GM18519 (cell line): Measurements from ENCODE around the gene VEGFC.

ENCODE experiments used
- ATAC-seq: cut with Tn5 transposase; IDR thresholded peaks from one replicate; pipeline ENCODE4 v1.9.1; 2021; ENCODE audit warnings: mild to moderate bottlenecking, moderate library complexity; ENCODE audit not compliant: unreplicated experiment, low FRiP score

The VEGFC gene

GRCh38 chr4:176718881-176719280 is 73.8 kb downstream of the VEGFC start:
- no peak for ATAC-seq

GRCh38 chr4:176717237-176717636 is 75.5 kb downstream of the VEGFC start:
- no peak for ATAC-seq

- no peak for ATAC-seq
Measured at GRCh38 chr4:176709417-176709816, 83.3 kb downstream of the VEGFC start.

- no peak for ATAC-seq
Measured at GRCh38 chr4:176708771-176709311, 83.9 kb downstream of the VEGFC start.

GRCh38 chr4:176690716-176691115 is 102.0 kb downstream of the VEGFC start:
- ATAC-seq = no peak

- ATAC-seq = no peak
Measured at GRCh38 chr4:176680668-176681180, 112.0 kb downstream of the VEGFC start.

GRCh38 chr4:176676901-176677300 is 115.8 kb downstream of the VEGFC start:
- no peak for ATAC-seq

GRCh38 chr4:176675810-176676209 is 116.9 kb downstream of the VEGFC start:
- ATAC-seq = no peak

GRCh38 chr4:176671532-176671931 is 121.2 kb downstream of the VEGFC start:
- ATAC-seq = no peak

GRCh38 chr4:176668324-176668723 is 124.4 kb downstream of the VEGFC start:
- ATAC-seq = no peak

GRCh38 chr4:176664964-176665363 is 127.8 kb downstream of the VEGFC start:
- ATAC-seq = no peak

GRCh38 chr4:176660561-176660960 is 132.2 kb downstream of the VEGFC start:
- ATAC-seq = no peak

GRCh38 chr4:176656108-176656507 is 136.6 kb downstream of the VEGFC start:
- ATAC-seq = no peak

GRCh38 chr4:176654565-176655216 is 138.0 kb downstream of the VEGFC start:
- ATAC-seq = no peak

GRCh38 chr4:176653401-176654220 is 139.1 kb downstream of the VEGFC start:
- ATAC-seq = no peak

GRCh38 chr4:176646311-176646710 is 146.4 kb downstream of the VEGFC start:
- no peak for ATAC-seq

- no peak for ATAC-seq
Measured at GRCh38 chr4:176645246-176645960, 147.3 kb downstream of the VEGFC start.

GRCh38 chr4:176642472-176642871 is 150.2 kb downstream of the VEGFC start:
- no peak for ATAC-seq

- no peak for ATAC-seq
Measured at GRCh38 chr4:176641237-176641636, 151.5 kb downstream of the VEGFC start.

- ATAC-seq = no peak
Measured at GRCh38 chr4:176638992-176639391, 153.7 kb downstream of the VEGFC start.

GRCh38 chr4:176636292-176636691 is 156.4 kb downstream of the VEGFC start:
- no peak for ATAC-seq
